ENCODE measurements around the gene ASB1.

Gene ASB1

GRCh38 chr2:238435752-238436096, 9.0 kb downstream of the ASB1 start:
- no peak for TF ChIP-seq REST (IDR thresholded peaks at IDR 0.05; ENCODE audit: insufficient read depth in 1 of 2, low read depth in 2 of 2, low read length in 2 of 2)
- TF ChIP-seq POLR2AphosphoS5 (IDR thresholded peaks at IDR 0.05; ENCODE audit: low read depth, low read length) = no peak
- no peak for TF ChIP-seq FOXP2 (optimal IDR thresholded peaks at IDR 0.05; ENCODE audit: borderline replicate concordance, extremely low read depth, extremely low read length, insufficient read depth)
- TF ChIP-seq SIN3A (IDR thresholded peaks at IDR 0.05; ENCODE audit: borderline replicate concordance, insufficient read depth, low read length) = no peak
- no peak for TF ChIP-seq TAF1 (IDR thresholded peaks at IDR 0.05; ENCODE audit: borderline replicate concordance, insufficient read depth, low read length)

- TF ChIP-seq TAF1 (IDR thresholded peaks at IDR 0.05; ENCODE audit: borderline replicate concordance, insufficient read depth, low read length) = no peak
- TF ChIP-seq POLR2AphosphoS5 (IDR thresholded peaks at IDR 0.05; ENCODE audit: low read depth, low read length) = no peak
- TF ChIP-seq REST (IDR thresholded peaks at IDR 0.05; ENCODE audit: insufficient read depth in 1 of 2, low read depth in 2 of 2, low read length in 2 of 2) = no peak
- TF ChIP-seq FOXP2 (optimal IDR thresholded peaks at IDR 0.05; ENCODE audit: borderline replicate concordance, extremely low read depth, extremely low read length, insufficient read depth) = no peak
- TF ChIP-seq SIN3A (IDR thresholded peaks at IDR 0.05; ENCODE audit: borderline replicate concordance, insufficient read depth, low read length) = no peak
Observed at GRCh38 chr2:238438856-238439849, 12.4 kb downstream of the ASB1 start.

- no peak for TF ChIP-seq REST (IDR thresholded peaks at IDR 0.05; ENCODE audit: insufficient read depth in 1 of 2, low read depth in 2 of 2, low read length in 2 of 2)
Observed at GRCh38 chr2:238439917-238440316, 13.2 kb downstream of the ASB1 start.

- TF ChIP-seq REST (IDR thresholded peaks at IDR 0.05; ENCODE audit: insufficient read depth in 1 of 2, low read depth in 2 of 2, low read length in 2 of 2) = no peak
- TF ChIP-seq FOXP2 (optimal IDR thresholded peaks at IDR 0.05; ENCODE audit: borderline replicate concordance, extremely low read depth, extremely low read length, insufficient read depth) = no peak
- no peak for TF ChIP-seq SIN3A (IDR thresholded peaks at IDR 0.05; ENCODE audit: borderline replicate concordance, insufficient read depth, low read length)
- no peak for TF ChIP-seq POLR2AphosphoS5 (IDR thresholded peaks at IDR 0.05; ENCODE audit: low read depth, low read length)
- TF ChIP-seq TAF1 (IDR thresholded peaks at IDR 0.05; ENCODE audit: borderline replicate concordance, insufficient read depth, low read length) = no peak
Observed at GRCh38 chr2:238440331-238440730, 13.6 kb downstream of the ASB1 start.
